GDM1 (cell line): ENCODE results near the gene ZNF57.
"Not testable (repeated sequence)": the region's sequence is repeated elsewhere in the genome, so short reads cannot be mapped to it uniquely, and the experiment has no call there.

Experiments used
- DNase-seq: peaks from one replicate; lab custom pipeline; 2025; lab: John Stamatoyannopoulos, UW

The ZNF57 gene

GRCh38 chr19:2900296-2901252, at the start of gene ZNF57:
Gene ZNF57 (plus strand): TSS chr19:2900928. CDS start chr19:2901046, 118 bp downstream.
- peak; percentile 99 for DNase-seq

- DNase-seq, result no peak
Observed at GRCh38 chr19:2852598-2852997, 48.1 kb upstream of the ZNF57 start.

GRCh38 chr19:2853015-2853606, 47.6 kb upstream of the ZNF57 start:
- no peak for DNase-seq

- DNase-seq, result no peak
Observed at GRCh38 chr19:2854849-2855248, 45.9 kb upstream of the ZNF57 start.

DNA sequence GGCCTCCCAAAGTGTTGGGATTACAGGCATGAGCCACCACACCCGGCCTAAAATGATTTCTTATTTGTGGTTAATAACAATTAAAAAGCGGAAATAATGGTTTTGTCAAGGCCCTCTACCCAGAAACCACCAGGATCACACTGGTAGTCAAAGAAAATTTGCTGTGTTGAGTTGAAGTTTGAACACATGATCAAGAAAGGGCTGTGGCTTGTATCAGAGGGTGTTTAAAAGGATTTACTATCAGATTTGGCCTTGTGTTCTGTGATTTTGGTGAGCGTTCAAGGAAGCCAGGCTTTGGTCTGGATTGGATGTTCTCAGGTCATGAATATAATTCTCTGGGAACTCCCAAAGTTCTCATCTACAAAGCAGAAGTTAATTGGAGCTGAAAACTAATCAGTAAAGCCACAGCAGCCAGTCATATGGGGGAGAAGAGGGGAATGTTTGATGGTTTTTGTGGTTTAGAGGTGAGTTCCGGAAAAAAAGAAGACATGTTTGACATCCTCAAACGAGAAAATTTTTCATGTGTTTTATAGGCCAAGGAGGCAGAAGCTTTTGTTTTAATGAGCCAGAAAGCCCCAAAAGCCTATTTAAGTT, 44.2 kb upstream of the ZNF57 start:
- DNase-seq, result no peak

DNA sequence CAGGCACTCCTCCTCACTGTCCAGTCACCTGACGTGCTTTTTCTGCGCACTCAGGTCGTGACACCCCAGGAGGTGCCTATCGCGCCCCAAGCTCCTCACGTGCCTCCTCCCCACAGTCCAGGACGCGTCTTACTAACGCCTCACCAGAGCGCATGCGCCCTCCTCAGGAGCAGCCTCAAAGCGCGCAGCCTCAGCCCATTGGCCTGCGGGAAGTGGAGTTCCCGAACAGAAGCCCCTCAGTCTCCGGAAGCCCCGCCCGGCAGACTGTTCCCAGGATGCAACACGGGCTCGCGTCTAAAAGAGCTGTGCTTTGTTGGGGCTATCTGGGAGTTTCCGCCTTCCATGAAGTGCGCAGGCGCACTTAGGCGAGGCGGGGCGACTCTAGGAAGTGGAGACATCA, 41.9 kb upstream of the ZNF57 start:
- DNase-seq, result no peak

DNA sequence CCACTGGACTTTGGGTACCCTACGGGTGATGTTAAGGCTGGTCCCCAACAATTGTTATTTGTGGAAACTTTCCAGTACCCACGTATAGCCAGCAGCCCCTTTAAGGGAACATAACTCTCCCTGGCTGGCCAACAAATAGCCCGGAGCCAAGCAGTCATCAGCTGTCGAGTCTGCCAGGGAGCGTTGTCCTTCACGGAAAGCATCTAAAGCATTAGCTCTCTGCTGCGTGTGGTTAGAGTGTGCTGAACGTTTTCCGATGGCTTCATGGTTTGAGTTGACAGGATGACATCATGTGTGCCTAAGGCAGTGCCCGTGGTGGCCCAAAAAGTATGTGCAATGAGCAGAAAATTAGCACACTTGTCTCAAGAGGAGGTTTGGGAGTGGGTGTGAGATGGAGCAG, 36.9 kb upstream of the ZNF57 start:
- no peak for DNase-seq

GRCh38 chr19:2865334-2866100, 35.2 kb upstream of the ZNF57 start:
- DNase-seq, result no peak

GRCh38 chr19:2866495-2867024, 34.2 kb upstream of the ZNF57 start:
- DNase-seq, result no peak

DNA sequence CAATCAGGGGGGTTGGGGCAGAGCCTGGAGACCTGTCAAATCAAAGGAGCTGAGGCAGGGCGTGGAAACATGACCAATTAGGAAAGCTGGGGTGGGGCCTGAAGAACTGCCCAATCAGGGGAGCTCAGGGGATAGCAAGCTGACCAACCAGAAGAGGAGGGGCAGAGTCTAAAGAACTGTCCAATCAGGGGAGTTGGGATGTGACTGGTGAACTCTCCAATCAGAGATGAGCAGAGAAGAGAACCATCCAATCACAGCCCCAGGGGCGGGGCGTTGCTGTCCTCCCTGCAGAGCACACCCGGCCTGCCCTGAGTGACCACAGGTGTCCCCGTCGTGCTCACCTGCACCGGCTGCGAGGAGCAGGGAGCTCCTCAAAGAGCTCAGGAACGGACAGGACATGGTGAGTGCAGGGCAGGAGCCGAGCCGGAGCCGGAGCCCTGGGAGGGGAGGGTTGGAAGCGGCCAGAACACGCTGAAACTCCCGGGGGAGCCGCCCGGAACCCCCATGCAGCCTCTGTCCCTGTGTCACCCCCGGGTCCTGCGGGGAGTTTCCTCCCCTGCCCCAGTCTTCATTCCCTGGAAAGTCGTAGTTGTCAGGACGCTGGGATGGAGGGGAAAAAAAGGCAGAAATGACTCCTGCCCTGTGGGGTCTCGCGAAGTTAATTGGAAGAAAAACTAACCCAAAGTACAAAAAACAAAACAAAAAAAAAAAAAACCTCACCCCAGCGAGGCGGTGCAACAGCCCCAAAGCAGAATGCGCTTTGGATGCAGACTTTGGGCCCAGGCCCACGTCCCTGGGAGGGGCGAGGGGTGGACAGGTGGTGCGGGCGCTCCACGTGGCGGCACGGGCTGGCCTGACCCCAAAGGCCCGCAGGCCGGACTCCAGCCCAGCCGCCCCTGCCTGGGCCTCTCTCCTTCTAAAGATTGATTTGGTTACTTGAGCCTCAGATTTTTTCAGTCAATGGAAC, 33.4 kb upstream of the ZNF57 start, which contains the start of gene ZNF556:
TSS of gene ZNF556 (plus strand) at position 311 of the 967 bp plus-strand sequence. CDS start at position 398, 87 bp downstream.
- no peak for DNase-seq

GRCh38 chr19:2869618-2870017, 31.1 kb upstream of the ZNF57 start:
- DNase-seq, result no peak

DNA sequence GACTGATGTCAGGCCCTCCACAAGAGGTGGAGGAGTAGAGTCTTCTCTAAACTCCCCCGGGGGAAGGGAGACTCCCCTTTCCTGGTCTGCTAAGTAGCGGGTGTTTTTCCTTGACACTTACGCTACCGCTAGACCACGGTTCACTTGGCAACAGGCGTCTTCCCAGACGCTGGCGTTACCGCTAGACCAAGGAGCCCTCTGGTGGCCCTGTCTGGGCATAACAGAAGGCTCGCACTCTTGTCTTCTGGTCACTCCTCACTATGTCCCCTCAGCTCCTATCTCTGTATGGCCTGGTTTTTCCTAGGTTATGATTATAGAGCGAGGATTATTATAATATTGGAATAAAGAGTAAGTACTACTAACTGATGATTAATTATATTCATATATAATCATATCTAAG, 28.6 kb upstream of the ZNF57 start:
- not testable (repeated sequence) for DNase-seq

DNA sequence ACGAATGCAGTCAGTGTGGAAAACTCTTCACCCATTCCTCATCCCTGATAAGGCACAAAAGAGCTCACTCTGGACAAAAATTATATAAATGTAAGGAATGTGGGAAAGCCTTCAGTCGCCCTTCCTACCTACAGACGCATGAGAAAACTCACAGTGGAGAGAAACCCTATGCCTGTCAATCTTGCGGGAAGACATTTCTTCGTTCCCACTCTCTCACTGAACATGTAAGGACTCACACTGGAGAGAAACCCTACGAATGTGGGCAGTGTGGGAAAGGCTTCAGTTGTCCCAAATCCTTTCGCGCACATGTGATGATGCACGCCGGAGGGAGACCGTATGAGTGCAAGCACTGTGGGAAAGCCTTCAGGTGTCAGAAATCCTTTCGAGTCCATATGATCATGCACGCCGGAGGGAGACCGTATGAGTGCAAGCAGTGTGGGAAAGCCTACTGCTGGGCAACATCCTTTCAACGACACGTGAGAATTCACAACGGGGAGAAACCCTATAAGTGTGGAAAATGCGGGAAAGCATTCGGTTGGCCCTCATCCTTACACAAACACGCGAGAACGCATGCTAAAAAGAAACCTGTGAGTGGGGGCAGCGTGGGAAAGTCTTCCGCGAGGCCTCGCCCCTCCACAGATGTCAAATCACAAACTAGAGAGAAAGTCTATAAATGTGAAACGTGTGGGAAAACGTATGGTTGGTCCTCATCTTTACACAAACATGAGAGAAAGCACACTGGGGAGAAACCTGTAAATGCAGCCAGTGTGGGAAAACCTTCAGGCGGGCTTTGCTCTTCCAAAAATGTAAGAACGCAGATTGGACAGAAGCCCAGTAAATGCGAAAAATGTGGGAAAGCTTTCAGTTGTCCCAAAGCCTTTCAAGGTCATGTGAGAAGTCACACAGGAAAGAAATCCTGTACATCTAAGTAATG, 23.1 kb upstream of the ZNF57 start:
- DNase-seq, result no peak

DNA sequence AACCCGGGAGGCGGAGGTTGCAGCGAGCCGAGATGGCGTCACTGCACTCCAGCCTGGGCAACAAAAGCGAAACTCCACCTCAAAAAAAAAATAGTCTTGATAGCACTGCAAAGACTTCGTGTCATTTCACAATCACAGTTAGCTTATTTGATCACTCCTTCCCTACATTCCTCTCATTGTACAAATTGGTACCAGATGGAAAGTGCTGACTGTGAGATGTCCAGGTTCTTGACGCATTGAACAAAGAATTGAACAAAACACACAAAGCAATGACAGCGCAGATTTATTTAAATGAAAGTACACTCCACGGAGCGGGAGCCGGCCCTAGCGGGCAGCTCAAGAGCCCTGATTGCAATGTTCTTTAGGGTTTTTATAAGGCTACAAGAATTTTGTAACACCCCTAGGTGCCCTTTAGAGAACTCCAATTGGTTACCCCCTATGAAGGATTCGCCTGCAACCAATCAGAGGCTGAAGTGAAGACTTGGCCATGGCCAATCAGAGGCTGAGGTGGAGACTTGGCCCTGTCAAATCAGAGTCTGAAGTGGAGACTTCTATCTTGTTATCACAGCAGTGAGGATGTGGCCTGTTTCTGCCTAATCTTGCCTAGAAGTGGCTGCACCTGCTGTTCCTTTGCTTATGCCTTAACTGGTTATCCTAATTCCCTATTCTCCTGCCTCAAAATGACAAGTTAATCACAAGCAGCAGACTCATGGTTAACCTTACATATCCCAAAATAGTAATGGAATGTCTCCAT, 16.9 kb upstream of the ZNF57 start:
- no peak for DNase-seq

DNA sequence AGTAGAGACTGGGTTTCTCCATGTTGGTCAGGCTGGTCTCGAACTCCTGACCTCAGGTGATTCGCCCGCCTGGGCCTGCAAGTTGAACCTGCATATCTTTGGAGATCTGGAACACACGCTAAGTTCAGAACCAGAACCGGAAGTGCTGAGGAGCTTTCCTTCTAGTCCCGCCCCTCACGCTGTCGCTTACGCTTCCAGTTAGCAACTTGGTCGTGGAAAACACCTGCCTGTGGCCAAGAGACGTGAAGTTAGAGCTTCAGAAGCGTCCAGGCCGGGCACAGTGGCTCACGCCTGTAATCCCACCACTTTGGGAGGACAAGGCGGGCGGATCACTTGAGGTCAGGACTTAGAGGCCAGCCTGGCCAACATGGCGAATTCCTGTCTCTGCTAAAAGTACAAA, 15.0 kb upstream of the ZNF57 start:
- no peak for DNase-seq

- peak; percentile 61 for DNase-seq
Observed at GRCh38 chr19:2887391-2887914, 13.3 kb upstream of the ZNF57 start.

DNA sequence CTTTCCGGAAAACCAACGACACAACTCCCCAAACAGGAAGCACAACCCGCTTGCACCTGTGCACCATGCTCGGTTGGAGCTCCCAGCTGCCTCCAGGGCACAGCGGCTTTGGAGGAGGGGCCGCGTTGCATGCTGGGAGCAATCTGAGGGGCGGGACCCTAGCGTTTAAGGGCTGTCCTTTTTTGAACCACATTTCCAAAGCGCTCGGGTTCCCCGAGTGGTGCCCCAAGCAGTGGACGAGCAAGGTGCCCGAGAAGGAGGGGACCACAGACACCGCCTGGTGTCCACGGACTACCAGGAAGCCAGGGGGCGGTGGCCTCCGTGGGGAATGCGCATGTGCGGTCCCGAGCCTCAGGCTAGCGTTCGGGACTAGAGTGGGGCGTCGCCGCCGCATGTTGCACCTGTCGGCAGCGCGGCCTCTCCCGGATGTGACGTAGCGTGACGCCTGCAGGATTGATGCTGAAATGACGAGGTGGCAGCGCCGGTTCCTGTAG, 11.9 kb upstream of the ZNF57 start:
- peak; percentile 94 for DNase-seq

GRCh38 chr19:2890531-2890930, 10.2 kb upstream of the ZNF57 start:
- DNase-seq, result not testable (repeated sequence)
